Measurements from ENCODE around the gene CDCA8. TPM values are rescaled to one million over a fixed set of nuclear protein-coding genes. Genes with fewer than 3 reads are reported as not detected.

CDCA8 gene
- total and polyA plus RNA-seq, 8 donors, result 0.19 to 0.79 (median 0.44) TPM

DNA sequence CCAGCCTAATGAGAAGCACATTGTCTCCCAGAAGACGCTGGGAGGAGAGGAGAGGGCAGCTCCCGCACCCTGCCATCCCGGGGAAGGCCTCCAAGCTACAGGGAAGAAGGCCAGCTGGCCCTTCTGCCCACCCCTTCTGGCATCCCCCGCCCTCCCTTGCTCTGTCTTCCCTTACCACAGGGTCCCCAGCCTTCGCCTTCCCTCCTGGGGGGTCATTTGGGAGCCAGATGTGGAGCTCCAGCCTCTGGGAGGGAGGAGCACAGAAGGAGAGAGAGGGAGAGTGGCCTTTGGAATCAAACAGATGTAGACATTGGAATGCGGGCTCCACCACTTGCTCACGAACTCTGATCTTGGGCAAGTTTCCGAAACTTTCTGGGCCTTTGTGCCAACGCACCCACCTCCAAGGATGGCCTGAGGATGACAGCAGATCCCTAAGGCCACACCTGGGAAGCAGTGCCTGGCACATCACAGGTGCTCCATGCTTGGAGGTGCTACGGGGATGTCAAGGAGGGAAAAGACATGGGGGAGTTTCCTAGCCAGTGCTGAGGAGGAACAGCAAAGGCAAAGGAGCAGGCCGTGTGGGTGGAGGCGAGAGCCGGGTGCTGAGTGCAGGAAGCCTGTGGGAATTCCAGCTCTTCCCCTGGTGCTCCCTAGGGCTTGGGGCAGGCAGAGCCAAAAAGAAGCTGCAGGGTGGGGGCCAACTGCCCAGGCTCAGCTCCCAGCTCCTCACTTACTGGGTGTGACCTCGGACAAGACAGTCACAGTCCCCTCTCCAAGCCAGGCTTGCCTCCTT lies 34.5 kb upstream of the CDCA8 start:
- Histone ChIP-seq H3K4me1 (no peaks in the 10 kb centered on the region), H3K9me3 (no peaks in the 10 kb centered on the region), H3K27me3 (no peaks in the 10 kb centered on the region), H3K4me3 (no peak overlapping the region), H3K36me3 (no peaks in the 10 kb centered on the region), H3K27ac (no peak overlapping the region)
- WGBS, 2 donors, result 41 to 47% methylated on average over 12 to 14 of the region's 14 CpGs
- ATAC-seq (no peak), DNase-seq (peak in 1 of 6 donors; percentile 33), FAIRE-seq (no peak)
- TF ChIP-seq, protein P1, sequence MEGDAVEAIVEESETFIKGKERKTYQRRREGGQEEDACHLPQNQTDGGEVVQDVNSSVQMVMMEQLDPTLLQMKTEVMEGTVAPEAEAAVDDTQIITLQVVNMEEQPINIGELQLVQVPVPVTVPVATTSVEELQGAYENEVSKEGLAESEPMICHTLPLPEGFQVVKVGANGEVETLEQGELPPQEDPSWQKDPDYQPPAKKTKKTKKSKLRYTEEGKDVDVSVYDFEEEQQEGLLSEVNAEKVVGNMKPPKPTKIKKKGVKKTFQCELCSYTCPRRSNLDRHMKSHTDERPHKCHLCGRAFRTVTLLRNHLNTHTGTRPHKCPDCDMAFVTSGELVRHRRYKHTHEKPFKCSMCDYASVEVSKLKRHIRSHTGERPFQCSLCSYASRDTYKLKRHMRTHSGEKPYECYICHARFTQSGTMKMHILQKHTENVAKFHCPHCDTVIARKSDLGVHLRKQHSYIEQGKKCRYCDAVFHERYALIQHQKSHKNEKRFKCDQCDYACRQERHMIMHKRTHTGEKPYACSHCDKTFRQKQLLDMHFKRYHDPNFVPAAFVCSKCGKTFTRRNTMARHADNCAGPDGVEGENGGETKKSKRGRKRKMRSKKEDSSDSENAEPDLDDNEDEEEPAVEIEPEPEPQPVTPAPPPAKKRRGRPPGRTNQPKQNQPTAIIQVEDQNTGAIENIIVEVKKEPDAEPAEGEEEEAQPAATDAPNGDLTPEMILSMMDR (IDR thresholded peaks at IDR 0.05), result no peak
- intact Hi-C loops (cut with DNase I), result no loop called here

DNA sequence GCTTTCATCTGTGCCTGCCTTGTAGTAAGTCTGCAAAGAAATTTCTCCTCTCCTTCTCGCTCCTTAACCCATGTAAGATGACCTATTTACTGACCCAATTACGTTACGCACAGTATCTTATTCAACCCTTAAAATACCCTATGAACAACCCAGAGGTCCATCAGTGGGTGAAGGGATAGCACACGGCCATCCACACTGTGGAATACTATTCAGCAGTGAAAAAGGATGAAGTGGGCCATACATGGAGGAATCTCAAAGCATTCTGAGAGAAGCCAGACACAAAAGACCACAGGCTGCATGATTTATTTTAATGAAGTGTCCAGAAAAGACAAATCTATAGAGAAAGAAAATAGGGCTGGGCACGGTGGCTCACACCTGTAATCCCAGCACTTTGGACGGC lies 33.8 kb upstream of the CDCA8 start:
- no peaks in the 10 kb centered on the region for H3K9me3 ChIP-seq
- H3K4me1 ChIP-seq, result no peaks in the 10 kb centered on the region
- no peaks in the 10 kb centered on the region for H3K36me3 ChIP-seq
- ATAC-seq (no peak), FAIRE-seq (no peak), DNase-seq (no peak)
- TF ChIP-seq, protein P1 (IDR thresholded peaks at IDR 0.05), result no peak
- intact Hi-C loops (cut with DNase I), result no loop called here
- WGBS, 2 donors, result 69 to 81% methylated on average over 6 of the region's 6 CpGs
- H3K27me3 ChIP-seq, result no peaks in the 10 kb centered on the region
- no peak overlapping the region for H3K27ac ChIP-seq
- H3K4me3 ChIP-seq, result no peak overlapping the region

DNA sequence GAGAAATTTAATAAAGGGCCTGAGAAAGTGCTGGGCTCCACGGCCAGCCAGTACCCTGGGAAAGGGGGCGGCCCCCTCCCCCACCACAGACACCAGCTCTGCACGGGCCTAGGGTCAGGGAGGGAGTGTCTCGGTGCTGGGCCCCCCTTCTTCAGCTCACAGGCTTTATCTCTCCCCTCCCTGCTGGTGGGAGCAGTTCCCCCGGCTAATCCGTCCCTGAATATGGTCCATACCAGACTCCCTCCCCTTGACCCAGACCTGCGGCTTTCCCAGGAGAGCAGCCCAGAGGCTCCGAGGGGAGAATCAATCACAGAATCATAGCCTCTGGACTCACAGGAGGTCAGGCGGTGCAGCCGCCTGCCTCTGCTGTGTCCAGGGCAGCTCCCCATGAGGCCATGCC lies 31.7 kb upstream of the CDCA8 start:
- TF ChIP-seq, protein P1 (IDR thresholded peaks at IDR 0.05), result no peak
- DNase-seq (peak in 1 of 6 donors; percentile 14), FAIRE-seq (no peak), ATAC-seq (no peak)
- Histone ChIP-seq H3K9me3 (no peaks in the 10 kb centered on the region), H3K36me3 (no peaks in the 10 kb centered on the region), H3K27ac (no peak overlapping the region), H3K4me1 (no peaks in the 10 kb centered on the region), H3K4me3 (no peak overlapping the region), H3K27me3 (no peaks in the 10 kb centered on the region)
- intact Hi-C loops (cut with DNase I), result no loop called here
- WGBS, 2 donors, result 22 to 26% methylated on average over 9 to 10 of the region's 10 CpGs

DNA sequence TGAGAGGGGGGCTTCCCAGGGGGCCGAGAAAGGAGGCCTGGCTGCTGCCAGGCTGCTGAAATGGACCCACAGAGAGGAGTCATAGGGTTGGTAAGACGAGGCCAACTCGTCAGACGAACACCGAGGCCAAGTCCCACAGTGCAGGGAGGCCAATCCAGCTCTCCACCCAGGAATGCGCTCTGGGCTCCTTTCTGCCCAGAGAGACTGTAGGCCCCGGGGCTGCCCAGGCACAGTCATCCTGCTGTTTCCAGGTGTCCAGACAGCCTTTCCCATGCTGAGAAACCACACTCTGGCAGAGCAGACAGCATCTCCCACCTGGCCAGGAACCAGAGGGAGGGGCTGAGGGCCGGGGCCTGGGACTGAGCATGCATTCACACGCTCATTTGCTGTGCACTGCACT lies 30.9 kb upstream of the CDCA8 start:
- TF ChIP-seq, protein P1 (IDR thresholded peaks at IDR 0.05), result no peak
- no peaks in the 10 kb centered on the region for H3K27me3 ChIP-seq
- H3K4me1 ChIP-seq, result no peaks in the 10 kb centered on the region
- WGBS, 2 donors, result 53 to 61% methylated on average over 9 of the region's 9 CpGs
- H3K4me3 ChIP-seq, result no peak overlapping the region
- FAIRE-seq, result no peak
- intact Hi-C loops (cut with DNase I), result no loop called here
- DNase-seq, result peak in 1 of 6 donors; percentile 33
- H3K36me3 ChIP-seq, result no peaks in the 10 kb centered on the region
- H3K9me3 ChIP-seq, result no peaks in the 10 kb centered on the region
- ATAC-seq, result no peak
- H3K27ac ChIP-seq, result no peak overlapping the region

DNA sequence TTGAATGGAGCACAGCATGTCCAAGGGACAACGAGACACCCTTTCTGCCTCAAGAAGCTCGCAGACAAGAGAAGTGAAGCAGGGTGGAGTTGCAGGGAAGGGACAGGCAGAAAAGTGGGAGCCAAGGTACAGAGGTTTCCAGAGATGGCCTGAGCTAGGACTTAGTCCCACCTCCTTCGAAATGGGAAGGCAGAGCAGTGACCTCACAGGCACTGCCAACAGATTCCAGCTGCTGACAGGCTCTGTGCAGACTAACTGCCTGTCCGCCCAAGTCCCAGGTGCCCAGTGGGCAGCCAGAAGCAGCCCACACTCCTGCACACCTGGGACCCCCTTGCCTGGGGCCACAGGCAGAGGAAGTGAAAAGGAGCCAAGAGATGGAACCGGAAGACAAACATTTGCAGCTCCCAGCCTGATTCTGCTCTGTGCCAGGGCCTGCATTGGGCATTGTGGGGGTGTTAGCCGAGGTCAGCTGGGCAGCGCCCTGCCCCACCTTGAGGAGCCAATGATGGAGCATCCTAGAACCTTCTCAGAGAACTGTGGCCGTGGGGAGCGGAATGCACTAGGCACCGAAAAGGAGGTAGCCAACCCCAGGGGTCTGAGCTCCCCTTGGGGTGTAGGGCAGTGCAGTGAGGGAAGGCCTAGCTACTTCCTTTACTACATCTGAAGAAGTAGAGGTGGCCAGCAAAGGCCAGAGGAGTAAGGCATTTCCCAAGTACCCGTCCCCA lies 30.1 kb upstream of the CDCA8 start:
- Histone ChIP-seq H3K9me3 (no peaks in the 10 kb centered on the region), H3K27me3 (no peaks in the 10 kb centered on the region), H3K4me3 (no peak overlapping the region), H3K36me3 (no peaks in the 10 kb centered on the region), H3K4me1 (no peaks in the 10 kb centered on the region), H3K27ac (no peak overlapping the region)
- TF ChIP-seq, protein P1 (IDR thresholded peaks at IDR 0.05), result no peak
- ATAC-seq, result no peak
- intact Hi-C loops (cut with DNase I), result no loop called here
- FAIRE-seq, result no peak
- WGBS, 2 donors, result 64 to 75% methylated on average over 11 of the region's 11 CpGs
- peak in 1 of 6 donors; percentile 34 for DNase-seq

Data from pancreas (tissue), 10 donors.